H9 (cell line): Measurements from ENCODE around the gene PDF. TPM values are rescaled to one million over a fixed set of nuclear protein-coding genes. Genes with fewer than 3 reads are reported as not detected.
A peak's percentile ranks its signal among the peaks of the same experiment; 100 is the strongest.

Experiments used
- DNase-seq: peaks from one replicate; pipeline ENCODE4 v3.0.0-alpha.2; 2017
- H2AFZ ChIP-seq: one replicate; pipeline ENCODE4 v1.6.1; 2013; ENCODE audit warnings: mild to moderate bottlenecking, low read length, control low read depth, moderate library complexity
- H2AK5ac ChIP-seq: 2 replicates; pipeline ENCODE4 v1.6.1; 2013; ENCODE audit warnings: low read length, control low read depth, mixed read lengths; ENCODE audit not compliant: insufficient read length
- H2BK120ac ChIP-seq: one replicate; pipeline ENCODE4 v1.6.1; 2013; ENCODE audit warnings: low read depth, mild to moderate bottlenecking, low read length, control low read depth, inconsistent platforms; ENCODE audit not compliant: poor library complexity, severe bottlenecking
- H2BK12ac ChIP-seq: 2 replicates; pipeline ENCODE4 v1.6.1; 2013; ENCODE audit warnings: low read length, control low read depth, mixed read lengths, low read depth; ENCODE audit not compliant: insufficient read length
- H2BK15ac ChIP-seq: 2 replicates; pipeline ENCODE4 v1.6.1; 2013; ENCODE audit warnings: low read depth, low read length, control low read depth
- H2BK20ac ChIP-seq: one replicate; pipeline ENCODE4 v1.6.1; 2013; ENCODE audit warnings: low read depth, mild to moderate bottlenecking, low read length, control low read depth, inconsistent platforms; ENCODE audit not compliant: poor library complexity, severe bottlenecking
- H2BK5ac ChIP-seq: 2 replicates; pipeline ENCODE4 v1.6.1; 2013; ENCODE audit warnings: low read length, control low read depth, mixed read lengths; ENCODE audit not compliant: insufficient read length
- H3K14ac ChIP-seq: 2 replicates; pipeline ENCODE4 v1.6.1; 2013; ENCODE audit warnings: low read length, control low read depth; ENCODE audit not compliant: insufficient read depth
- H3K18ac ChIP-seq: 2 replicates; pipeline ENCODE4 v1.6.1; 2013; ENCODE audit warnings: low read depth, mild to moderate bottlenecking, mixed read lengths, low read length, control low read depth; ENCODE audit not compliant: insufficient read length
- H3K23ac ChIP-seq: 2 replicates; pipeline ENCODE4 v1.6.1; 2013; ENCODE audit warnings: low read length, control low read depth, mixed read lengths, low read depth; ENCODE audit not compliant: insufficient read length
- H3K23me2 ChIP-seq: 2 replicates; pipeline ENCODE4 v1.6.1; 2013; ENCODE audit warnings: low read depth, mild to moderate bottlenecking, mixed read lengths, low read length, control low read depth; ENCODE audit not compliant: insufficient read length, poor library complexity, severe bottlenecking
- H3K27ac ChIP-seq: 2 replicates; pipeline ENCODE4 v1.5.1; 2013; ENCODE audit warnings: low read length, control low read depth, mixed read lengths, low read depth; ENCODE audit not compliant: insufficient read length
- H3K27me3 ChIP-seq: 2 replicates; pipeline ENCODE4 v1.6.1; 2013; ENCODE audit warnings: low read length, control low read depth, inconsistent platforms; ENCODE audit not compliant: insufficient read depth
- H3K4ac ChIP-seq: 2 replicates; pipeline ENCODE4 v1.6.1; 2013; ENCODE audit warnings: low read depth, mild to moderate bottlenecking, control low read depth, inconsistent platforms, low read length, moderate library complexity
- H3K4me1 ChIP-seq: 2 replicates; pipeline ENCODE4 v1.6.1; 2013; ENCODE audit warnings: low read length, control low read depth, inconsistent platforms; ENCODE audit not compliant: insufficient read depth
- H3K4me2 ChIP-seq: 2 replicates; pipeline ENCODE4 v1.6.1; 2013; ENCODE audit warnings: low read length, control low read depth, mixed read lengths; ENCODE audit not compliant: insufficient read length, insufficient read depth
- H3K56ac ChIP-seq: 2 replicates; pipeline ENCODE4 v1.6.1; 2013; ENCODE audit warnings: low read depth, mild to moderate bottlenecking, mixed read lengths, low read length, control low read depth; ENCODE audit not compliant: insufficient read length
- H3K79me1 ChIP-seq: 2 replicates; pipeline ENCODE4 v1.6.1; 2013; ENCODE audit warnings: low read depth, mild to moderate bottlenecking, moderate library complexity, low read length, control low read depth, inconsistent platforms; ENCODE audit not compliant: insufficient read depth, poor library complexity, severe bottlenecking
- H3K79me2 ChIP-seq: 2 replicates; pipeline ENCODE4 v1.6.1; 2013; ENCODE audit warnings: low read length, control low read depth, inconsistent platforms; ENCODE audit not compliant: insufficient read depth
- H3K9ac ChIP-seq: 2 replicates; pipeline ENCODE4 v1.6.1; 2013; ENCODE audit warnings: low read length, control low read depth, mixed read lengths; ENCODE audit not compliant: insufficient read length; ENCODE audit errors: extremely low read depth
- H3K9me3 ChIP-seq: one replicate; pipeline ENCODE4 v1.6.1; 2013; ENCODE audit warnings: low read depth, low read length, inconsistent platforms; ENCODE audit not compliant: control insufficient read depth
- H3T11ph ChIP-seq: one replicate; pipeline ENCODE4 v1.6.1; 2013; ENCODE audit warnings: mild to moderate bottlenecking, low read length, control low read depth, inconsistent platforms
- H4K20me1 ChIP-seq: one replicate; pipeline ENCODE4 v1.6.1; 2013; ENCODE audit not compliant: control insufficient read depth, insufficient read length, insufficient read depth
- H4K5ac ChIP-seq: 2 replicates; pipeline ENCODE4 v1.6.1; 2013; ENCODE audit warnings: low read depth, mild to moderate bottlenecking, mixed read lengths, low read length, control low read depth; ENCODE audit not compliant: insufficient read length
- H4K8ac ChIP-seq: replicated peaks from 2 replicates; pipeline ENCODE4 v1.6.1; 2013; ENCODE audit warnings: low read length, control low read depth, mixed read lengths, low read depth; ENCODE audit not compliant: insufficient read length
- H4K91ac ChIP-seq: 2 replicates; pipeline ENCODE4 v1.6.1; 2013; ENCODE audit warnings: low read depth, mild to moderate bottlenecking, moderate library complexity, mixed read lengths, low read length, control low read depth; ENCODE audit not compliant: insufficient read length
- H3K27ac Mint-ChIP-seq, 3 experiments: 2 replicates in 2 of 3; 3 replicates in 1 of 3; pipeline ENCODE4 v1.8.0; 2020 to 2021; ENCODE audit warnings: mixed read lengths in 3 of 3, mild to moderate bottlenecking in 1 of 3, moderate library complexity in 1 of 3
- H3K27me3 Mint-ChIP-seq: 2 replicates; pipeline ENCODE4 v1.8.0; 2021; ENCODE audit warnings: low read depth, mild to moderate bottlenecking, moderate library complexity, mixed read lengths
- H3K36me3 Mint-ChIP-seq, 3 experiments: 2 replicates in 2 of 3; 3 replicates in 1 of 3; pipeline ENCODE4 v1.8.0; 2020 to 2021; ENCODE audit warnings: low read depth in 3 of 3, mixed read lengths in 3 of 3; ENCODE audit not compliant: insufficient read depth in 1 of 3
- H3K4me1 Mint-ChIP-seq, 2 experiments: 2 replicates each; pipeline ENCODE4 v1.8.0; 2020; ENCODE audit warnings: mixed read lengths in 2 of 2
- H3K4me3 Mint-ChIP-seq, 2 experiments: 2 replicates in 1 of 2; 3 replicates in 1 of 2; pipeline ENCODE4 v1.8.0; 2020 to 2021; ENCODE audit warnings: mild to moderate bottlenecking in 2 of 2, mixed read lengths in 2 of 2, moderate library complexity in 1 of 2
- H3K9me3 Mint-ChIP-seq, 2 experiments: 2 replicates in 1 of 2; 3 replicates in 1 of 2; pipeline ENCODE4 v1.8.0; 2020; ENCODE audit warnings: mild to moderate bottlenecking in 2 of 2, mixed read lengths in 2 of 2, moderate library complexity in 1 of 2
- WGBS: extraction: QIAGEN DNeasy Blood & Tissue Kit; methylation state at CpG from one replicate; pipeline ENCODE4 v1.1.7; 2013; ENCODE audit warnings: missing lambda C conversion rate, low lambda C conversion rate, mixed read lengths; ENCODE audit not compliant: insufficient read length; ENCODE audit errors: extremely low coverage; 5-methylcytosine and 5-hydroxymethylcytosine counted together
- total RNA-seq: library from RNA; stranded (reverse); gene quantifications from 2 replicates; pipeline ENCODE4 v1.2.1, GENCODE V29; 2021
- TF ChIP-seq, protein P1 (sequence below): fragments of 200-600 bp; sonication (generic); conservative IDR thresholded peaks from 3 replicates; pipeline ENCODE4 v1.8.0; 2021; ENCODE audit warnings: antibody characterized with exemption, mild to moderate bottlenecking

The PDF gene
- total RNA-seq, 1 experiment from 2014 or later: 36.4 TPM

DNA sequence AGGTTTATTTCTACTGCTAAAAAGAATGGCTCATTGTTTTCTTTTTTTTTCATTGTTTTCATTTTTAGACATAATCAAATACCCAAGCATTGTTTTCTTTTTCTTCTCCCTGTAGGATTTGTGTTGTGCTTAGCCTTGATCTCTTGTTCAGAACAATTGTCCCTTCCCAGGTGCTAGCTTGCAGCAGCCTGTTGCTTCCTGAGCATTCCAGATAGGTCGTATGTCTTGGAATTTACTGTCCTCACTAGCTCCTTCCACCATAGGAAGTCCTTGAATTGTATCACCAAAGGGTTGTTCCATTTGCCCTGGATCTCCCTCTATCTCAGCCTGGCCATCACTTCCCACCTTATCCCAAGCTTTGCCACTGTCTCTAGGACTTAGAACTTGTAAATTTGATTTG lies 29.2 kb downstream of the PDF start:
- Mint-ChIP-seq H3K27ac (peak overlapping the region in 2 of 3 experiments; percentile 34 to 52; a peak in 2 of 7 replicates), H3K4me1 (no peaks in the 10 kb centered on the region)
- no peak overlapping the region for H2BK15ac ChIP-seq

More for the DNA sequence above, 29.2 kb downstream of the PDF start:
- Histone ChIP-seq H2BK5ac (no peak overlapping the region), H3K18ac (no peak overlapping the region), H4K5ac (no peak overlapping the region), H4K8ac (no peak overlapping the region), H3K56ac (no peak overlapping the region), H3K14ac (no peak overlapping the region), H2BK20ac (no peak overlapping the region), H3K9me3 (no peaks in the 10 kb centered on the region), H3K23ac (no peak overlapping the region), H3K4me1 (no peaks in the 10 kb centered on the region), H3K79me2 (no peaks in the 10 kb centered on the region), H4K91ac (no peak overlapping the region), H3K9ac (no peak overlapping the region), H3K23me2 (no peaks in the 10 kb centered on the region), H3K4me2 (no peak overlapping the region), H2AK5ac (no peak overlapping the region), H3K79me1 (no peaks in the 10 kb centered on the region), H3T11ph (no peak overlapping the region), H3K4ac (no peak overlapping the region), H2AFZ (no peak overlapping the region), H2BK12ac (no peak overlapping the region), H3K27me3 (no peaks in the 10 kb centered on the region), H4K20me1 (no peaks in the 10 kb centered on the region), H3K27ac (no peak overlapping the region), H2BK120ac (no peak overlapping the region)
- Mint-ChIP-seq H3K9me3 (no peaks in the 10 kb centered on the region), H3K36me3 (peaks cover 0 to 19% (median 5%) of the 10 kb centered on the region in 3 experiments; a peak in 6 of 7 replicates), H3K27me3 (no peaks in the 10 kb centered on the region), H3K4me3 (no peak overlapping the region)
- TF ChIP-seq, protein P1, sequence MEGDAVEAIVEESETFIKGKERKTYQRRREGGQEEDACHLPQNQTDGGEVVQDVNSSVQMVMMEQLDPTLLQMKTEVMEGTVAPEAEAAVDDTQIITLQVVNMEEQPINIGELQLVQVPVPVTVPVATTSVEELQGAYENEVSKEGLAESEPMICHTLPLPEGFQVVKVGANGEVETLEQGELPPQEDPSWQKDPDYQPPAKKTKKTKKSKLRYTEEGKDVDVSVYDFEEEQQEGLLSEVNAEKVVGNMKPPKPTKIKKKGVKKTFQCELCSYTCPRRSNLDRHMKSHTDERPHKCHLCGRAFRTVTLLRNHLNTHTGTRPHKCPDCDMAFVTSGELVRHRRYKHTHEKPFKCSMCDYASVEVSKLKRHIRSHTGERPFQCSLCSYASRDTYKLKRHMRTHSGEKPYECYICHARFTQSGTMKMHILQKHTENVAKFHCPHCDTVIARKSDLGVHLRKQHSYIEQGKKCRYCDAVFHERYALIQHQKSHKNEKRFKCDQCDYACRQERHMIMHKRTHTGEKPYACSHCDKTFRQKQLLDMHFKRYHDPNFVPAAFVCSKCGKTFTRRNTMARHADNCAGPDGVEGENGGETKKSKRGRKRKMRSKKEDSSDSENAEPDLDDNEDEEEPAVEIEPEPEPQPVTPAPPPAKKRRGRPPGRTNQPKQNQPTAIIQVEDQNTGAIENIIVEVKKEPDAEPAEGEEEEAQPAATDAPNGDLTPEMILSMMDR: no peak
- no CpG with 5 or more reads among the region's 1 CpG for WGBS
- DNase-seq: no peak
